Right hindlimb (tissue), 1 donor: Measurements from ENCODE around the gene ASCL1.

Experiments
- DNase-seq: peaks from one replicate; pipeline ENCODE4 v3.0.0-alpha.2; 2018

Gene ASCL1

DNA sequence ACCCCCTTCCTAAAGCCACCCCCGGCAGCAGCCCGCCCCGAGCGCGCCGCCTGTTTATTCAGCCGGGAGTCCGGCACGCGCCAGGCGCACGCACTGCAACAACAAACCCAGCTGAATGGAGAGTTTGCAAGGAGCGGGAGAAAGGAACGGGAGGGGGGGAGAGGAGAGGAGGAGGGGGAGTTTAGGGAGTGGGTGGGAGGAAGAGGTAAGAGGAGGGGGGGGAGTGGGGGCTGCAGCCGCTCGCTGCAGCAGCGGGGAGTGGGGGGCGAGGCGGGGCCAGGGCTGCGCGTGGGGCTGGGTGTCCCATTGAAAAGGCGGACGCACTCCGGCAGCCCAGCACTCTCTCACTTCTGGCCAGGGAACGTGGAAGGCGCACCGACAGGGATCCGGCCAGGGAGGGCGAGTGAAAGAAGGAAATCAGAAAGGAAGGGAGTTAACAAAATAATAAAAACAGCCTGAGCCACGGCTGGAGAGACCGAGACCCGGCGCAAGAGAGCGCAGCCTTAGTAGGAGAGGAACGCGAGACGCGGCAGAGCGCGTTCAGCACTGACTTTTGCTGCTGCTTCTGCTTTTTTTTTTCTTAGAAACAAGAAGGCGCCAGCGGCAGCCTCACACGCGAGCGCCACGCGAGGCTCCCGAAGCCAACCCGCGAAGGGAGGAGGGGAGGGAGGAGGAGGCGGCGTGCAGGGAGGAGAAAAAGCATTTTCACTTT is at the start of gene ASCL1:
ASCL1 (plus strand) TSS at position 336 of the 712 bp plus-strand sequence. CDS start 571 bp downstream, outside the sequence.
- DNase-seq, result peak; percentile 40

- DNase-seq, result no peak
Measured at GRCh38 chr12:102907918-102908317, 49.6 kb upstream of the ASCL1 start.

GRCh38 chr12:102910137-102910536 is 47.3 kb upstream of the ASCL1 start:
- DNase-seq, result no peak

GRCh38 chr12:102910792-102911191 is 46.7 kb upstream of the ASCL1 start:
- DNase-seq, result no peak

- no peak for DNase-seq
Measured at GRCh38 chr12:102911320-102911719, 46.2 kb upstream of the ASCL1 start.

GRCh38 chr12:102912258-102912657 is 45.2 kb upstream of the ASCL1 start:
- no peak for DNase-seq

DNA sequence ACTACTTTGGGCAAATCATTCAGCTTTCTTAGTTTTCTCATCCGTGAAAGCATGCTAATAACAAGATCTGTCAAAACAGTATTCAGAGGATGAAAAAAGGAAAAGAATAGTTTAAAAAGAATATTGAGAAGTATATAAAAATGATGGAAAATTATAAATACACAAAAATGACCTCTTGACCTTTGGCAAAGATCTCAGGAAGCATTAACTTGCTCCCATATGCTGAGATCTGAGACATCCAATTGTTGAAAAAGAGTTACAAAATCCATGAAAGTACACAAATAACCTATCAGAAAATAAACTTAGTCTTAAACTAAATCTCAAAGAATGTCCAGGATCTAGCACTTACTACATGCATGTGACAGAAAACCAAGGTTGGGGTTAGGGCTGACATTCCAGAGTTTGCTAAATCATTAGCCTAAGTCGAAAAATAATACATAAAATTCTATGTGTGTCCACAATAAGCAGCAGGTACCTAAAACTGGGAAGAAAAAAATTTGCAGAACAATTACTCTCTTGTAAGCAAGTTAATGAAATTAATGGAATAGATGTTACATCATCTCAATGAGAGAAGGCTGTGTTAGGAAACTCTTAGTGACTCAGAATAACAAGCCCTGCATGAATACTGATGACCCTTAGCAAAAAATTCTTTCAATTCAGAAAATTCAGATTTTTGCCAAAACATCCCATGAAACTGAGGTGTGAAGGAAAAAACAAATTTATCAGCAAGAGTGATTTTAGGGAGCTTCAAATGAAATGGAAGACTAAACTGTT is 43.8 kb upstream of the ASCL1 start:
- DNase-seq, result no peak

DNA sequence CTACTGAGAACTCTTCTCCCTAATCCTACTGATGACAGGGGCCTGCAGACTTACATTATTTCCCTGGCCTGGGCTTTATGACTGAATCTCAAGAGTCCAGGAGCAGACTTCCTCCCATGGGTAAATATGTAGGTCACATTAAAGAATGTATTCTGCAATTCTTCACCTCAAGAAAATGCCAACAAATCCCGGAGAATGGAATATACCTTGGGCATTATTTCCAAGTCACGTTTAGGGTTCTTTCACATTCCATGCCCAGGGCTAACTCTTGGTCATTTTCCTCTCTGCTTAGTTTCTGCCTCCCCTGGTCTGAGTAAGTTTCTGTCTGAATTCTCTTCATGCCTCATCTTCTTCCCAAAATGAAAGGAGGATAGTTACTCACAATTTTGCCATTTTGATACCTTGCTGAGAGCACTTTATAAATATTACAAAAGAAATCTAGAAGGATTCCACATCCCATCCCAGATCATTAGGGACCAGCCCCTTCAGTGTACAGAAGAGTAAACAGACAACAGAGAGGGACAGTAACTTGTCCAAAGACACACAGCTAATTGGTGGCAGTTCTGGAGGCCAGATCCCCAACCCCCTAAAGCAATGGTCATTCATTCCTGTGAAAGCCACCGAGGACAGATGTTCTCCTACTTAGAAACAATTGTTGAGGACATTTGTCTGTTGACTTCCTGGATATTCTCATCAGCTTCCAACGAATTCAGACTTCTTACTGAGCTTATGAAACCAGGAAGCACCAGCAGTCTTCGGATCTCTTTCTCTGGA is 41.0 kb upstream of the ASCL1 start:
- no peak for DNase-seq

GRCh38 chr12:102917026-102917787 is 40.3 kb upstream of the ASCL1 start, which contains the start of gene PAH:
TSS of gene PAH (minus strand) at chr12:102917244. CDS start at chr12:102917130, 114 bp downstream.
- DNase-seq, result no peak

- DNase-seq, result no peak
Measured at GRCh38 chr12:102918840-102919239, 38.6 kb upstream of the ASCL1 start.

DNA sequence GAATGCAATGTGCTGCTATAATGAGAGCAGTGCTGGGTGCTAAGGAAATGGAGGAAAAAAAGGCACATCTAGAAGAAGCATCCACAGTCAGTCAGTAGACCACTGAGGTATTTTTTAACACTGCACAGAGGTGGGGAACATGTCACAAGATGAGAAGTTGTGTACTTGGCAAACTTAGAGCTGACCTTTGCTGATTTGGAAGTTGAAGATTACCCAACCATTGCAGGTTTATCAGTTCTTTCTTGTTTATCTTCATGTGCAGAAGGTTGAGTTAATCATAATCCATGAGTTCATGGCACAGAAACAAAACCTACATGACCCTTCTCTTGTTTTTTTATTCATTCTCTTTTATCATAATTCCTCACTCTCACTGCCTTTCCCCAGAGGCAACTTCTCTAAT is 37.2 kb upstream of the ASCL1 start:
- DNase-seq, result no peak

DNA sequence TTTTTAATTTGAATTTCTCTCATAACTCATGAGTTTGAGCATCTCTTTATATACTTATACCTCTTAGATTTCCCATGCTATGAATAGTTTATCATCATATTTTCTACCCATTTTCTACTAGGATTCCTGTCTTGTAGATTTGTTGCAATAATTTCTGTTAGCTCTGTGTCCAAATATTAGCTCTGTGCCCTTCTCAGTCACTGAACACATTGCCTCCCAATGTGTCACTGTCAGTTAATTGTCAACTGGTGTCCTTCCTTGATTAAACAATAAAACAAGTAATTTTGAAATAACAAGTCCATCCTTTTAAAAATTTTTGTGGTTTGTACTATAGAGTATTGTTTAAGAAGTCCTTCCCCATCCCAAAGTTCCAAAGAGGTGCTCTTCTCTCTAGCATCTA is 36.2 kb upstream of the ASCL1 start:
- DNase-seq, result no peak

- no peak for DNase-seq
Measured at GRCh38 chr12:102927220-102927619, 30.3 kb upstream of the ASCL1 start.

DNA sequence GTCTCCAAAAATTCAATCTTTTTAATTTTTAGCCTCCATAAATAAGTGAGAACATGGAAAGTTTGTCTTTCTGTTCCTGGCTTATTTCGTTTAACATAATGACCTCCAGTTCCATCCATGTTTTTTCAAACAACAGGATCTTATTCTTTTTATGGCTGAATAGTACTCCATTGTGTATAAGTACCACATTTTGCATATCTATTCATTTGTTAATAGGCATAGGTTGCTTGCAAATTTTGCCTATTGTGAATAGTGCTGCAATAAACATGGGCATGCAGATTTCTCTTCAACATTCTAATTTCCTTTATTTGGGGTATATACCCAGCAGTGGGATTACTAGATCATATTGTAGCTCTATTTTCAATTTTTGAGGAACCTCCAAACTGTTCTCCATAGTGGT is 24.3 kb upstream of the ASCL1 start:
- no peak for DNase-seq

GRCh38 chr12:102939059-102939458 is 18.4 kb upstream of the ASCL1 start:
- DNase-seq, result no peak

GRCh38 chr12:102939670-102940222 is 17.7 kb upstream of the ASCL1 start:
- no peak for DNase-seq

DNA sequence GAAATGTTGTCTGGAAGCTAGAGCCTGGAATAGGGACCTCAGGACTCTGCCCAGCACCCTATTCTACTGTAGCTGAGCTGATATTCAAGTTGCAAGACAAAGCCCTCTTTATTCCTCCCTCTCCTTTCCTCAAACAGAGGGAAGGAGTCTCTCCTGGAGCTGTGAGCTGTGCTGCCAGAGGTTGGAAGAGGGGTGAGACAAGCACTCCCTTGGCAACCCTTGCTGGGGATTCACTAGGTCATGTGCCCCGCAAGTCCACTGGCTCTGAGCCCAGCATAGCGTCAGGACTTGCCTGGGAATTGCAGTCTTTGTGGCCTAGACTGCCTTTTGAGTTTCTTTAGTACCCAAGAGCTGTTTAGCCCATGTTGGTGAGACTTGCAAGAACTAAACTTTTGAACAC is 11.4 kb upstream of the ASCL1 start:
- DNase-seq, result no peak

- peak; percentile 47 for DNase-seq
Measured at GRCh38 chr12:102948941-102949352, 8.5 kb upstream of the ASCL1 start.

GRCh38 chr12:102950107-102950949 is 7.1 kb upstream of the ASCL1 start:
- DNase-seq, result no peak

DNA sequence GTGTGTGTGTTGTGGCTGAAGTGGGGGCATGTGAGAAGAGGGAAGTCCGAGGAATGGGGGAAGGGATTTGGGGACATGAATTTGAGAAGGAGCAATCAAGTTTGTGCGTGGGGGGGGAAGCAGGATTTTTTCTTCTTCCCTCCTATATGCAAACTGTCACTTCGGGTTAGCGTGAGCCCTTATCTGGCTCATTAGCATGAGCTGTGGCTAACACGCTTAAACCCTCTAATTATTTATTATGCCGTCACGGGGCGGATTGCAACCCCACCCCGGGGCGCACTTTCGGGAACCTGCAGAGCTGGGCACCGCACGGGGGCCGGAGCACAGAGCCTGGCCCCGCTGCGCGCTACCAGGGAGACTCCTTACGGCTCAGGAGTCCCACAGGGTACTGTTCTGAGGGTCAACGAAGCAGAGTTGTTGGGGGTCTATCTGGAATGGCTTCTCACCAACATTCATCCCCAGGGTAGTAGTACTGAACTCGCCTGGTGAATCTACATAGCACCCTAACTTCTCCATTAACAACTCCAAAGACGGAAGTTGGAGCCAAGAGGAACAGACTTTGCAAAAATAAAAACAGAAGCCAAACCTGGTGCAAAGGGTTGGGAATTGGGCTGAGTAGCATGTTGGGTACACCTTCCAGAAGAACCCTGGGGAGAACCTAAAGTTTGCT is 6.4 kb upstream of the ASCL1 start:
- DNase-seq, result no peak

DNA sequence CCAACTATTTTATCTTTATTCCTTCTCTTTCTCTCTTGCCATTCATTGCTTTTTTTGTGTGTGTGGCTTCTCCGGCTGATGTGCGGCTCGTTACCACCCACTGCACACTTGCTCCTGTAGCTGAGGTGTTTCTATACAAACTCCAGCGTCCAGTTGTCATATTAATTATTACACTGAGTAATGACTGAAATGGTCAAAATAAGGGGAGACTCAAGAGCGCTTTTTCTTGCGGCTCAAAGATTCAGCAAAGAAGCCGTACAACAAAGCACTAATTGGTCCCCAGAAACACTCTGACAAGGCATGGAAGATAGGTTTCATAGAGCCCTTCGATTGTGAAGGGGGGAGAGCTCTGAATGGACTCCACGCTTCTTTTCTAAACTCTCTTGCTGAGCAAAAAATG is 5.6 kb upstream of the ASCL1 start:
- DNase-seq, result no peak
